GM18951 (cell line): ENCODE measurements around the gene HAUS8.

ENCODE experiments used
- POLR2A ChIP-seq: IDR thresholded peaks from 4 replicates; pipeline ENCODE4 v1.6.1; 2011; ENCODE audit warnings: mild to moderate bottlenecking; ENCODE audit not compliant: insufficient read length, insufficient read depth; ENCODE audit errors: extremely low read depth
- in situ Hi-C: fragments of 300-500 bp; cut with MboI; formaldehyde crosslinking; loops from one replicate; pipeline ENCODE4 v1.12.0; 2022; ENCODE audit warnings: low sequenced_read_pairs, mixed read lengths, inconsistent platforms; ENCODE audit not compliant: unreplicated experiment

HAUS8 gene

GRCh38 chr19:17002455-17002854 lies 72.8 kb downstream of the HAUS8 start:
- in situ Hi-C loops: no loop called here
- TF ChIP-seq POLR2A: no peak

GRCh38 chr19:17001603-17002183 lies 73.6 kb downstream of the HAUS8 start:
- in situ Hi-C loops: no loop called here
- TF ChIP-seq POLR2A: no peak
